HL-60 (cell line): ENCODE data around the gene RPN1.
A peak's percentile ranks its signal among the peaks of the same experiment; 100 is the strongest.

Source experiments
- DNase-seq, 2 experiments: peaks; one replicate each; pipeline ENCODE4 v3.0.0-alpha.2; 2010 to 2020; ENCODE audit warnings: low read depth in 1 of 2, low spot score in 1 of 2
- H3K27ac ChIP-seq: fragments of 250-450 bp; sonication (Bioruptor Pico); replicated peaks from 2 replicates; pipeline ENCODE4 v1.5.1; 2020; ENCODE audit warnings: mild to moderate bottlenecking, moderate library complexity
- H3K27me3 ChIP-seq: fragments of 250-450 bp; sonication (Bioruptor Pico); 2 replicates; pipeline ENCODE4 v1.5.1; 2021; ENCODE audit warnings: mild to moderate bottlenecking, moderate library complexity; ENCODE audit not compliant: insufficient read depth, poor library complexity, severe bottlenecking
- H3K4me3 ChIP-seq: replicated peaks from 2 replicates; pipeline ENCODE4 v1.5.1; 2011; ENCODE audit warnings: mild to moderate bottlenecking, control low read depth, low read length; ENCODE audit not compliant: insufficient read depth
- CTCF ChIP-seq: IDR thresholded peaks from one replicate; pipeline ENCODE4 v1.5.1; 2011; ENCODE audit warnings: low read length, control low read depth, inconsistent platforms; ENCODE audit not compliant: insufficient read depth
- GABPA ChIP-seq: IDR thresholded peaks from 2 replicates; pipeline ENCODE4 v1.6.1; 2012; ENCODE audit warnings: low read depth
- POLR2AphosphoS5 ChIP-seq: IDR thresholded peaks from 2 replicates; pipeline ENCODE4 v1.6.1; 2012; ENCODE audit warnings: low read depth
- REST ChIP-seq: IDR thresholded peaks from 2 replicates; pipeline ENCODE4 v1.6.1; 2012; ENCODE audit warnings: low read depth; ENCODE audit not compliant: insufficient replicate concordance
- SPI1 ChIP-seq: IDR thresholded peaks from 2 replicates; pipeline ENCODE4 v1.6.1; 2012; ENCODE audit warnings: low read depth, mild to moderate bottlenecking, borderline replicate concordance

Gene RPN1

GRCh38 chr3:128648940-128649663 is 1.5 kb downstream of the RPN1 start:
- no peak for DNase-seq
- H3K4me3 ChIP-seq: peak overlapping the region; percentile 99
- H3K27ac ChIP-seq: peak overlapping the region; percentile 93
- no peaks in the 10 kb centered on the region for H3K27me3 ChIP-seq
- no peak for TF ChIP-seq CTCF
- TF ChIP-seq POLR2AphosphoS5: no peak
- TF ChIP-seq SPI1: no peak
- TF ChIP-seq GABPA: no peak
- no peak for TF ChIP-seq REST

- no peaks in the 10 kb centered on the region for H3K27me3 ChIP-seq
- no peak for DNase-seq
- H3K4me3 ChIP-seq: peak overlapping the region; percentile 99
- TF ChIP-seq SPI1: no peak
- no peak for TF ChIP-seq GABPA
- TF ChIP-seq REST: no peak
- no peak for TF ChIP-seq CTCF
- no peak for TF ChIP-seq POLR2AphosphoS5
- no peak overlapping the region for H3K27ac ChIP-seq
Observed at GRCh38 chr3:128648402-128648801, 2.2 kb downstream of the RPN1 start.

GRCh38 chr3:128647307-128647706 is 3.3 kb downstream of the RPN1 start:
- no peaks in the 10 kb centered on the region for H3K27me3 ChIP-seq
- no peak overlapping the region for H3K27ac ChIP-seq
- TF ChIP-seq POLR2AphosphoS5: no peak
- TF ChIP-seq GABPA: no peak
- no peak for TF ChIP-seq CTCF
- no peak for TF ChIP-seq SPI1
- no peak for TF ChIP-seq REST
- no peak overlapping the region for H3K4me3 ChIP-seq
- DNase-seq: no peak
